Activated CD8-positive, alpha-beta memory T cell treated with anti-CD3 and anti-CD28 coated beads for 4 hours (primary cell): ENCODE data around the gene CHTF18.
"Not testable (repeated sequence)": the region's sequence is repeated elsewhere in the genome, so short reads cannot be mapped to it uniquely, and the experiment has no call there.

Experiments
- DNase-seq, 2 donors: peaks; one replicate each; pipeline ENCODE4 v3.0.0-alpha.2; 2020; ENCODE audit warnings: low read depth in 2 of 2

CHTF18 gene

DNA sequence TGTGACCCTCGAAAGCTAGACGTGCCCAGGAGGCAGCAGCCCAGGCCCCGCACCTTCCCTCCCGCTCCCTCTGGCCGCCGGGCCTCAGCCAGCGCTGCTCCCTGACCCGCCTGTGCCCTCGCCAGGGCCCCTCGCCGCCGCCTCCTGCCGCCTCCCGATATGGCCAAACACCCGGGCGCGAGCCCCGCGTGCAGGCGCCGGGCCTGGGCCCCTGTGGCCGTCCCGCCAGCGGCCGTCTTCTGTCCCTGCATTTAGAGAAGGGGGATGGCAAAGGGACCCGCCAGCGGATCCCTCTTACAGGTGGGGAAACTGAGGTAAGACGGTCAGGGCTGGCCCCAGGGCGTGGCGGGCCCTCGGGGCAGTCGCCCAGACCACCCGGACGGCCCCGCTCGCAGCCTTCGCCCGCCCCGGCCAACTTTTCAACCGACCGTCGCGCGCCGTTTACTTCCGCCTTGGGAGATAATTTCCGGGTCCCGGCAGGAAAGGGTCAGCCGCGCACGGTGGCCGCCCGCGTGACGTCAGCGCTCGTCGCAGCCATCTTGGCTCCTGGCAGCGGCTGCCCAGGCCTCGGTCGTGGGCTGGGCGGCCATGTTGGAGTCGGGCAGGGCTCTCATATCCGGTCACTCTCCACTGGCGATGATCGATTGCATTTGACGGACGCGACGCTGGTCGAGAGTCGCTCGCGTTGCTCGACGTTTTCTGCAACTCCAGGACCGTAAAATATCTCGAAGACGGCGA, 19.1 kb downstream of the CHTF18 start:
- DNase-seq: peak; percentile 65 to 78

DNA sequence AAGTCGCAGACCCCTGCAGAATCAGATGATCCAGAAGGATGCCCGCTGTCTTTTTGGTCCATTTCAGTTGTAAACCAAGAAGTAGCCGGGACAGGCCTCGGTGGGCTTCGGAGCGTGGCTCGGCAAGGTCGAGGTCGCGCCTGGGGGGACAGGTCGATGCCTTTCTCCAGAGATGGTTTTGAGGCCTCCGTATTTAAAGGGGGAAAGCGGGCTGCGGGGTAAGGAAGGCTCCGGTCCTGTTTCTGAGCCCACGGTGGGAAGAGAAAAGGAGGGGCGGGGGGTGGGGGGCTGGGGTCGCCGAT, 19.6 kb downstream of the CHTF18 start:
- DNase-seq: no peak

DNA sequence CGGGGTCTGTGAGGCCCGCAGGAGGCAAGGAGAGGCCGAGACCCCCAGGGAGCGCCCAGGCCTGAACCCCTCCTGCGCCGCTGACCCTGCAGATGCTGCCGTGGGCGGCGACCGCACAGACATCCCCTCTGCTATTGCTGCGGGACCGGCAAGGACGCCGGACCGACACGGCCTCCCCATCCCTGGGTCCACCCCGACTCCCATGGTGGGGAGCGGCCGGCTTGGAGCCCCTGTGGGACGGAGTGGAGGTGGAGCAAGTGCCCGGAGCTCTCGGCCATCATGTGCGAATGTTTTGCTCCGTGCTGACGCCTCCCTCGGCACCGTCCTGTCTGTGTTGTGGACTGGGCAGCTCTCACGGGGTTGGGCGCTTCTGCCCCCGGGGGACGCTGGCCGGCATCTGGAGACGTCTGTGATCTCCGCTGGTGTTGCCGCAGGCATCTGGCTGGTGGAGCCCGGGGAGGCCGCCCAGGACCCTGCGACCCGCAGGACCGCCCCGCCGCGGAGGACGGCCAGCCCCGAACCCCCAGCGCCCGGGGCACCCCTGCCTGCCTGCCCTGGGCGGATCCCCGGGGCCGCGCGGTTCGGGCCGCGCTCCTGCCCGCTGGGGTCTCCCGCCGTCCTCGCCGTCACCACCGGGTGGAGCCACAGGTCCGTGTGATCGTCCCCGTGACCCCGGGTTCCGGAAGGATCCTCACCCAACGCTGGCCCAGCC, 24.9 kb downstream of the CHTF18 start:
- peak in 1 of 2 donors; percentile 15 for DNase-seq

DNA sequence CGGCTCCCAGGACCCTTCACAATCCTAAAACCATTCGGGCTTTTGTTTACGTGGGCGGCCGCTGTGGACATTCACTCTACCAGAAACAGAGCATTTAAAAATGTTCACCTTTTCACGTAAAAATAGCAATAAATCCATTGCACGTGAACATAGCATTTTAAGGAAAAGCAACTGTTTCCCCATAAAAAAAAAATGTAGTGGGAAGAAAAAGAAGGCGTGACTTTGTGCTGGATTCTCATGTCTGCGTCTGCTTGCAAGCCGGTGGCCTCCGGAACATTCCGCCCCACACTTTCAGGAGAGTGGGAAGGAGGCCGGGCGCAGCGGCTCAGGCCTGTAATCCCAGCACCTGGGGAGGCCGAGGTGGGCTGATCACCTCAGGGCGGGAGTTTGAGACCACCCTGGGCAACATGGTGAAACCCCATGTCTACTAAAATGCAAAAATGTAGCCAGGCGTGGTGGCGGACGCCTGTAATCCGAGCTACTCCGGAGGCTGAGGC, 25.5 kb downstream of the CHTF18 start:
- no peak for DNase-seq

DNA sequence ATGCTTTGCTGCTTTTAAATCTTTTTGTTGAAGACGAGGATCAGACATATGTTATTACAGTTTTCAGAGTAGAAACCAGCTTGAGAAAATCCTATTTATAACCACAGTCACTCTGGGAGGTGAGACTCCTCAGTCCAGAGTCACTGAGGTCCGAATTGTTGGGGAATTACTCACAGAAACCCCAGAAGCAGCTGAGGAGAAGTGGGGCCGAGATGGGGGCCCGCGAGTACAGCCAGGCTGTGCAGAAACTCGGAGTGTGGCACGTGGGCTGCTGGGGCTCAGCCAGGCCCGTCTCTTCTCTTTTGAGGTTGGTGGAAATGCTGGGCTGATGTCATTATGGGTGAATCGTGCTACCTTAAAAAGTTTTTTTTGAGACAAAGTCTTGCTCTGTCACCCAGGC, 26.6 kb downstream of the CHTF18 start:
- no peak for DNase-seq

DNA sequence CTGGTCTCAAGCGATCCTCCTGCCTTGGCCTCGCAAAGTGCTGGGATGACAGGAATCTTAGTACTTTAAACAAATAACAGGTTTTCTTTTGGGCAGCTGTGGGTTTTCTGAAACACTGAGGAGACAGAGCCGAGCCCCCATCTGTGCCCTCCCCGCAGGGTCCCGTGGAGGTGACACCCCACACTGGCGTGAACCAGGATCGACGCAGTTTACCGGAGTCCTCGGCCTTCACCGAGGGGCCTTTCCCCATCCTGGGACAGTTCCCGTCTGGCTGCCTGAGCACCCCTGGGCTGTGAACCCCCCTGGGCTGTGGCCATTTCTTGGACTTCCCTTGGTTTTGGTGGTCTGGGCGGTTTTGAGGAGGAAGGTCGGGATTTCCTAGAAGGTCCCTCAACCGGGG, 27.4 kb downstream of the CHTF18 start:
- no peak for DNase-seq

DNA sequence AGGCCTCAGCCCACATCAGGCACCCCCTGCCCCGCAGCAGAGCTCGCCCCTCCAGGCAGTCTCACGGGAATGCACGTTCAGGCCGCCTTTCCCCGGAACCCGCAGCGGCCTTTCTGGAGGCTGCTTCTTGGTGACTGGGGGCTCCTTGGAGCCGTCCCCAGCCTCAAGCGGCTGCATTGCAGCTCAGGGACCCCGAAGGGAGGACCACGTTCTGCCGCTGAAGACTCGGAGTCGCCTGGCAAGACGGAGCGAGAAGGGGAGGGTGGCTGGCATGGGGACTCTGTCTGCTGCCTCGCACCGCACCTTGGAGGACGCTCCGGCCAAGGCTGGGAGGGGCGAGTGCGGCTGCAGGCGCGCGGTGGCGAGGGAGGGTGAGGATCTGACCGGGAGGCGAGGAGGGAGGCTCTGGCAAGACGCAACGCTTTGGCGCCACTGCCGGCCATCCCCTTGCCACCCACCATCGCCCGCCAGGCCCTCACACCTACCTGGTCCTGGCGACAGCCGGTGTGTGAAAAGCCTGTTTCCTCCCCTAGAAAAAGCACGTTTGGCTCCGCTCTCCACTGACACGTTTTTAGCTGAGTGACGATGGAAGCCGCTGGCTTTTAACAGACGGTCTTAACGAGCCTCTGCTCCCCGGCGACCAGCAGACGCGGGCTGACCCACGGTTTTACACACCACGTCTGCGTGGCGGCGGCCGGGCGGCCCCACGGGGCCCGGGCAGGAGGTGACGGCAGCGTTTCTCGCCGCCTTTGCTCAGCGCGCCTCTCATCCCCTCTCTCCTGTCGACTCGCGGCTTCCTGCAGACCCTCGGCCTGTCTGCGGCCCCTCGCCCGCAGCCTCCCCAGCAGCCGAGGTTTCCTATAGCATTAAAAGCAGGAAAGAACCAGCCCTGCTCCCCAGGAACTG, 28.8 kb downstream of the CHTF18 start:
- DNase-seq: no peak

DNA sequence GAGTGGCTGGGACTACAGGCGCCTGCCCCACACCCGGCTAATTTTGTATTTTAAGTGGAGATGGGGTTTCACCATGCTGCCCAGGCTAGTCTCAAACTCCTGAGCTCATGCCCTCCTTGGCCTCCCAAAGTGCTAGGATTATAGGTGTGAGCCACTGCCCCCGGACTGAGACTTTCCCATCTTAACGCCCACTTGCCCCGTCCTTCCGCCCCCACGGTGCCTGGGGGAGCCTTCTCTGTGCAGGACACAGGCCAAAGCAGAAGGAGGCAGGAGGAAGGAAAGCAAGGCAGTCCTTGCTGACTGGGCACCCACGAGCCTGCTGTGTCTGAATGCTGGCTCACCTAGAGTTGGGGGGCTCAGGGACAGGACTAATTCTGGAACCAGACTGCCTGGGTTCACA, 29.7 kb downstream of the CHTF18 start:
- no peak for DNase-seq

DNA sequence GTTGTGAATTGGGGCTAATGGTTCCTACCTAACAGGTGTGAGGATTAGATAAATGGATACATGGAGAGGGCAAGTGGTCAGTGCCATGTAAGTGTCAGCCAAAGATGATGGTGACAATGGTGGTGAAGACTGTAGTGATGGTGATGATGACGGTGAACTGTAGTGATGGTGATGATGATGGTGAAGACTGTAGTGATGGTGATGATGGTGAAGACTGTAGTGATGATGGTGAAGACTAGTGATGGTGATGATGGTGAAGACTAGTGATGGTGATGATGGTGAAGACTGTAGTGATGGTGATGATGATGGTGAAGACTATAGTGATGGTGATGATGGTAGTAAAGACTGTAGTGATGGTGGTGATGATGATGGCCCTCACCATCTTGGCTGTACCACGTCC, 30.2 kb downstream of the CHTF18 start:
- no peak for DNase-seq

DNA sequence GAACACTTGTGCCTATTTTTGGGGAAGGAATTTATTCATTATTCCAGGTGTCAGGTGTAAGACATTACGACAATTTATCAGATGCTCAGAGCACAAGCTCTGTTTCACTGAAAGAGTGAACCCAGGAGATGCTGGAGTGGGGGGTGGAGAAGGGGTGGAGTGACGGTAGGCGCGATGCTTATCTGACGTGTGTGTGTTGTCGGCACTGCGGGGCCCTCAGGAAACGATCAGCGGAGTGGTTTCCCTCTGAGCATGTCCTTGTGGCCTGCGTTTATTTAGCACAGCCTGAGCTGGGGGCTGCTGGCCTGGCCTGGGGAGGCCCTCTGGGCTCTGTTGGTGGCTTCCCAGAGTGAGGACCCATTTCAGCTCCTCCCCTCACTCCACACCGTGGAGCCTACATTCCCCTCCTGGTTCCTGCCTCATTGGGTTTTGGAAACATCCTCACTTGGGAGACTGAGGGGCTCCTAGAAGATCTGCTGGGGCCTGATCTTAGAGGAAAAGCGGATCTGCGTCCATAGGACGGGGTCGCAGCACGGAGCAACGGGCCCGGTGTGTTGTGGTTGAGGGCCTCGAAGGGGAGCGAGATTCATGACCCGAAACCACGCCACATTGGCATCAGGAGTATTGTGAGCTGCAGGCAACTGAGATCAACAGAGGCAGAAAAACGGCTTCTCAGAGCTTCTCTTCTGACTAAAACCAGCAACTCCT, 31.1 kb downstream of the CHTF18 start:
- no peak for DNase-seq

DNA sequence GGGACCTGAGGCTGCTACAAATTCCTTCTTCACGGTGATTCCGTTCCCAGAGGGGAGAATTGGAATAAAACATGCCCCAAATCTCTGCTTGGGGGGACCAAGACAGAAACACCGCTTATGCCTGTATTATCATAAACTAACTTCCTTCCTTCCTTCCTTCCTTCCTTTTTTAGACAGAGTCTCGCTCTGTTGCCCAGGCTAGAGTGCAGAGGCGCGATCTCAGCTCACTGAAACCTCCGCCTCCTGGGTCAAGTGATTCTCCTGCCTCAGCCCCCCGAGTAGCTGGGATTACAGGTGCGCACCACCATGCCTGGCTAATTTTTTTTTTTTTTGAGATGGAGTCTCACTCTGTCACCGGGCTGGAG, 31.6 kb downstream of the CHTF18 start:
- DNase-seq: not testable (repeated sequence)

DNA sequence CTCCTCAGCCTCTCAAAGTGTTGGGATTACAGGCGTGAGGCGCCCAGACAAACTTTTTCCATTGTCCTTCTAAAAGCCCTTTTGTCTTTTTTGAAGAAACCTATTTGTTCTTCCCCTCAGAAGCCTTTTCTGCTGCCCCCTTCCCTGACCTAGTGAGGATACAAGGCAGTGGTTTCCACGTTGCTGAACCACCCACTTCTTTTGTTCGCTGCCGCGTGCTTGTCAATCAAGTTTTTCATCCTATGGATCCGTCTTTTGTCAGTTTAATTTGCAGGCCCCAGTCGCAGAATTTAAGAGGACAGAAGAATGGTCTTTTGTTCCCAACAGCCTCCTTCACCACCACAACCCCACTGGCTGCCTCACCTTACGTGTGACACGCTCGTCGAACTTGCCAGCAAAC, 32.3 kb downstream of the CHTF18 start:
- DNase-seq: no peak

DNA sequence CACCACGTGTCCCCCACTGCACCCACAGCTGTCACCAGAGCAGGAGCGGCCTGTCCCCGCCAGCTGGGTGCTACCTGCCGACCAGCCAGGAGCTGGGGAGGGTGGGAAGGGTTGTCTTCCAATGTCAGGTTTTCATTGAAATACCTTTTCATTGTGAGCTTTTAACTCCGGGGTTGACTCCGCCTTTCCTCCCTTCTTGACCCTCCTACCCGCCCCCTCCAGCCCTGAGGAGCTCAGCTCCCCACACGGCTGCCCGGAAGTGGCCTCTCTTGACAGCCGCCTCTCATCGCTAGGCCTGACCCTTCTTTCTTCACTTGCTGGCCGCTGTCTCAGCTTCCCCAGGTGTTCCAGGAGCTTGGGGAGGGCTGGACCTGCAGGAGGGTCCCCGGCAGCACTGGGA, 33.3 kb downstream of the CHTF18 start:
- DNase-seq: no peak

DNA sequence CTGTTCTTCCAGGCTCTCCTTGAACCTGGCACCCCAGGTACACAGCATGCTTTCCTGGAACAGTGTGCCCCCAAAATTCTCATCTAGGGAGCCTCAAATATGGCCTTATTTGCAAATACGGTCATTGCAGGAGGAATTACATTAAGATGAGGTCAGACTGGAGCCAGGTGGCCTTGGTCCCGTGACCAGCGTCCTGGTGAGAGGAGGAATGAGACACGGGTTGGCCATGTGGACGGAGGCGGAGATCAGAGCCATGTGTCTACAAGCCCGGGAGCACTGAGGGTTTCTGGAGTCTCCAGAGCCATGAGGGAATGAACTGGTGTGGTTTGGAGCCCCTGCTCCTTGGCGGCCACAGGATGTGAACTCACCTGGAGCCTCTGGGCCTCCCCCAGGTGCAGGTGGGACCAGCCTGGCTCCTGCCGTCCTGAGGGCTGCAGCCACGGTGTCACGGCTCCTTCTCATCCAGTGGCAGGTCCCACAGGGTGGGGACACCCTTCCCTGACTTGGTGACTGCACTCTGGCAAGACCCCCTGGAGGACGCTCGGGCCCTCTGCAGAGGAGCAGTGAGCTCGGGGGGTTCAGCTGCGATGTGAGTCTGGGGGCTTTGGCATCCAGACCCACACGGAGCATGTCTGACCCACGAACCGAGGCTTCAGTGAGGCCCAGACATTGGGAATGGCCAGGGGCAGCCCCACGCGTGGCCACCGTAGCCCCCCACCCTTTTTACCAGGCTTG, 33.9 kb downstream of the CHTF18 start:
- no peak for DNase-seq

DNA sequence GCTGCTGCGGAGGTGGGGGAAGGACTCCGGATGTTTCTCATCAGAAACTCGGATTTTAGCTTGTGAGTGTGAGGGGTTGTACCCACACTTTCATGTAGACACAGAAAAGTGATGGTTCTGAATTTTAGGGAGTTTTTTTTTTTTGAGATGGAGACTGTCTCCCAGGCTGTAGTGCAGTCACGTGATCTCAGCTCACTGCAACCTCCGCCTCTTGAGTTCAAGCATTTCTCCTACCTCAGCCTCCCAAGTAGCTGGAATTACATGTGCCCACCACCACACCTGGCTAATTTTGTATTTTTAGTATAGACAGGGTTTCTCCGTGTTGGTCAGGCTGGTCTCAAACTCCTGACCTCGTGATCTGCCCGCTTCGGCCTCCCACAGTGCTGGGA, 34.5 kb downstream of the CHTF18 start:
- DNase-seq: no peak

DNA sequence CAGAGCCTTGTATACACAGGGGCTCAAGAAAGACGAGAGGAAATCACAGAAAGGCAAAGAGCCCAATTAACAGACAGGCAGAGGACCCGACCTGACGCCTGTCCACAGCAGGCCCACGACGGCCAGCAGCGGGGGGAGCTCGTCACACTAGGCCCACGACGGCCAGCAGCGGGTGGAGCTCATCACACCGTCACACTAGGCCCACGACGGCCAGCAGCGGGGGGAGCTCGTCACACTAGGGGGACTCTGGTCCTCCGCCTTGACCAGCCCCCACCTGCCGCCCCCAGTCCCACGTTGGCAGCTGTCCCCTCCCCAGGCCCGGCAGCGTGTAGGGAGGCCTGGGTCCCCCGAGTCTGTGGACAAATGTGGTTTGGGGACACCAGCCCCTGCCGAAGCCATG, 35.8 kb downstream of the CHTF18 start:
- DNase-seq: no peak

DNA sequence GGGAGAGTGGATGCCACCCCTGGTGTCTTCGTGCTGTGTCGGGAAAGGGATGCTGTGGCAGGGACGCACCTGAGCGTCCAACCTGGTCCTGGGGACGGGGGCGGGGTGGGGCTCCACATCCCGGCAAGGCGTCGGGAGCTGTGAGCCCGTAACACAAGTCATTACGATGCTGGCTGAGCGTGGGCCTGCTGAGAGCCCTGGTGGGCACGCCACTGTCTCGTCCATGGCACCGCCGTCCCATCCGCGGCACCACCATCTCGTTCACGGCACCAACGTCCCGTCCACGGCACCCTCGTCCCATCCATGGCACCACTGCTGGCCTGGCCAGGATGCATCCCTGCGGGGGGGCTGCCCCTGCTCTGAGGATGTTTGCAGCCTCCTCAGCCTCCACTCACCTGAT, 36.2 kb downstream of the CHTF18 start:
- no peak for DNase-seq

DNA sequence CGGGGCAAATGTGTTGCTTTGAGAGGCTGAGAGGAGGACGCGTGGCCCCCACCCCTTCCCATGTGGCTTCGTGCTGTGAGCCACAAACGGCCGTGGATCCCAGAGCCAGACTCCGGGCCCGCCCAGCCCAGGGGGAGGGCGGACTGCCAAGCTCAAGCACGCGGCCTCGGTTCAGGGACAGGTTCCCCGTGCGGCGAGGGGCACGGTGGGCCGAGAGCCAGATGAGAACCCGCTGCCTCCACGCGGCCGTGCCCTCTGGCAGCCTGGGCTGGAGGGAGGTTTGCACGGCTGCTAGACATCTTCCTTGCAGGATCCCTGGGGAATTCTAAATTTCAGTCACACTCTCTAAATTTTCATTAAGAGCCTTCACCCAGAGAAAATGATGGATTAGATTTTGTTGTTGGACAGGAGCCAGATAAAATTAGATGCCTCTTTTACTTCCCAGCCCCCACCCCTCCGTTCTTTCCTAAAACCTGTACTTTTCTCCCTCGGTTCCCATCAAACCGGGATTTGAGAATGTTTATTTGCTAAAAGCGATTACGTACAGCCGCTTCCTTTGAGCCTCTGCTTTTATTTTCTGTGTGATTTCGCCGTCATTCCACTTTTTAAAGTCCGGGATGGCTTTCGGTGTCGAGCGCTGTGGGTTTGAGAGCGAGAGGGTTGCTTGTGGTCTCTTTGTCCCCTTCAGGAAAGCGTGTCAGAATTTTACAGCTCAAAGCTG, 37.1 kb downstream of the CHTF18 start:
- no peak for DNase-seq

DNA sequence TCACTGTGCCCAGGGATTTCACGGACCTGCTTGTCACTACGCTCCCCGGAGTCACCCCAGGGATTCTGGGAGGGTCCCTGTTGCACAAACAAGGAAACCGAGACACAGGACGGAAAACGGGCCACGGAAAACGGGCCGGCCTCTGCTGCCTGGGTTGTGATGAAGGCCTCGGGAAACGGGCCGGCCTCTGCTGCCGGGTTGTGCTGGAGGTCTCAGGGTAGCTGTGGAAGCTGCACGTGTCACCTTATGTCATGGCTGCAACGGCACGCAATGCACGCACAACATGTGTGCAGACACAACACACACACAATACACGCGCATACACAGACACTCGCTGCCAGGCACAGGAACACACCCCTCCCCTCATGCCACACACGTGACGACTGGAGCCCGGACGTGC, 39.1 kb downstream of the CHTF18 start:
- DNase-seq: no peak

DNA sequence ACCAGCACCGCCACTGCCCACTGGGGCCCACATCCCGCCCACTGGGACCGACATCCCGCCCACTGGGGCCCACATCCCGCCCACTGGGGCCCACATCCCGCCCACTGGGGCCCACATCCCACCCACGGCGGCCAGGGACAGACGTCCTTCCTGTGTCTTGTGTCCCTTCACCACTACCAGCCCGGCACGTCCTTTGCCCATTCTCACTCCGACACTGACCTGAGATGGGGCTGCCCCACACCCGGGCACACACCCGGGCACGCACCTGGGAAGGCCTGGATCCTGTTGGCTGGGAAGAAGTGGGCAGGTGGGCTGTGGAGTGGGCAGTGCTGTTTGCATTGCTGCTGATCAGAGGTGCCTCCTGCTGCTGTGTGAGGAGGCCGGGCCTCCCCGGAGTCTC, 40.5 kb downstream of the CHTF18 start:
- no peak for DNase-seq
